ENCODE results near the gene ZNF101.

Gene ZNF101

GRCh38 chr19:19647037-19647835 lies 21.4 kb upstream of the ZNF101 start:
- peaks cover 9% of the 10 kb centered on the region for H3K4me1 ChIP-seq (ENCODE audit: control insufficient read depth, insufficient read depth, low read depth, low read length)
- H3K9me3 ChIP-seq (ENCODE audit: control insufficient read depth, low read length) = no peaks in the 10 kb centered on the region
- no peak overlapping the region for H3K4ac ChIP-seq (ENCODE audit: low read depth in 1 of 2, low read length in 2 of 2)
- H3K4me3 ChIP-seq (ENCODE audit: insufficient read depth in 1 of 2, low read depth in 1 of 2, low read length in 2 of 2) = no peak overlapping the region
- peaks cover 24% of the 10 kb centered on the region for H3K79me1 ChIP-seq (replicated peaks; ENCODE audit: low read length, poor library complexity, severe bottlenecking)
- no peak overlapping the region for H4K91ac ChIP-seq (ENCODE audit: low read length)
- H2AFZ ChIP-seq (ENCODE audit: low read depth, low read length) = no peak overlapping the region
- H3K27ac ChIP-seq (ENCODE audit: low read length, poor library complexity, severe bottlenecking) = no peak overlapping the region
- H3K14ac ChIP-seq (ENCODE audit: low read length in 2 of 2) = no peak overlapping the region
- no peak for DNase-seq
- H2BK12ac ChIP-seq (ENCODE audit: low read length in 2 of 2) = no peak overlapping the region
- no peak overlapping the region for H3K9ac ChIP-seq (ENCODE audit: low read length)
- H4K8ac ChIP-seq (ENCODE audit: low read length) = no peak overlapping the region
- no peak overlapping the region for H3K23ac ChIP-seq (ENCODE audit: low read length in 2 of 2)
- no peak overlapping the region for H2BK5ac ChIP-seq (ENCODE audit: low read depth, low read length, poor library complexity, severe bottlenecking)
- H2BK120ac ChIP-seq (ENCODE audit: low read depth, low read length) = no peak overlapping the region
- H3K36me3 ChIP-seq (ENCODE audit: control insufficient read depth in 1 of 2, insufficient read depth in 2 of 2, low read depth in 1 of 2, low read length in 2 of 2) = peaks cover 66 to 72% of the 10 kb centered on the region in 2 experiments
- no peaks in the 10 kb centered on the region for H3K27me3 ChIP-seq (ENCODE audit: control insufficient read depth in 1 of 2, insufficient read depth in 1 of 2, low read length in 2 of 2)
- no peak overlapping the region for H2AK5ac ChIP-seq (ENCODE audit: low read length, severe bottlenecking)
- 98% methylated on average over 28 of the region's 29 CpGs for WGBS
- no peak overlapping the region for H3K18ac ChIP-seq (ENCODE audit: low read depth in 1 of 2, low read length in 2 of 2)
- H3K4me2 ChIP-seq (ENCODE audit: low read length, poor library complexity, severe bottlenecking) = no peak overlapping the region
- no peak overlapping the region for H2BK15ac ChIP-seq (ENCODE audit: low read depth, poor library complexity, severe bottlenecking)

- no peak overlapping the region for H3K23ac ChIP-seq (ENCODE audit: low read length in 2 of 2)
- peaks cover 85 to 91% of the 10 kb centered on the region in 2 experiments for H3K36me3 ChIP-seq (ENCODE audit: control insufficient read depth in 1 of 2, insufficient read depth in 2 of 2, low read depth in 1 of 2, low read length in 2 of 2)
- H3K18ac ChIP-seq (ENCODE audit: low read depth in 1 of 2, low read length in 2 of 2) = no peak overlapping the region
- H3K9ac ChIP-seq (ENCODE audit: low read length) = no peak overlapping the region
- H2BK5ac ChIP-seq (ENCODE audit: low read depth, low read length, poor library complexity, severe bottlenecking) = no peak overlapping the region
- no peak overlapping the region for H3K4ac ChIP-seq (ENCODE audit: low read depth in 1 of 2, low read length in 2 of 2)
- no peaks in the 10 kb centered on the region for H3K9me3 ChIP-seq (ENCODE audit: control insufficient read depth, low read length)
- DNase-seq = no peak
- no peak overlapping the region for H2AK5ac ChIP-seq (ENCODE audit: low read length, severe bottlenecking)
- no peaks in the 10 kb centered on the region for H3K4me1 ChIP-seq (ENCODE audit: control insufficient read depth, insufficient read depth, low read depth, low read length)
- H4K8ac ChIP-seq (ENCODE audit: low read length) = no peak overlapping the region
- H2BK120ac ChIP-seq (ENCODE audit: low read depth, low read length) = no peak overlapping the region
- no peak overlapping the region for H4K91ac ChIP-seq (ENCODE audit: low read length)
- H2BK12ac ChIP-seq (ENCODE audit: low read length in 2 of 2) = no peak overlapping the region
- H3K79me1 ChIP-seq (replicated peaks; ENCODE audit: low read length, poor library complexity, severe bottlenecking) = peaks cover 25% of the 10 kb centered on the region
- no peak overlapping the region for H3K14ac ChIP-seq (ENCODE audit: low read length in 2 of 2)
- H3K27ac ChIP-seq (ENCODE audit: low read length, poor library complexity, severe bottlenecking) = no peak overlapping the region
- H3K4me2 ChIP-seq (ENCODE audit: low read length, poor library complexity, severe bottlenecking) = no peak overlapping the region
- H3K4me3 ChIP-seq (ENCODE audit: insufficient read depth in 1 of 2, low read depth in 1 of 2, low read length in 2 of 2) = no peak overlapping the region
- H2BK15ac ChIP-seq (ENCODE audit: low read depth, poor library complexity, severe bottlenecking) = no peak overlapping the region
- H3K27me3 ChIP-seq (ENCODE audit: control insufficient read depth in 1 of 2, insufficient read depth in 1 of 2, low read length in 2 of 2) = no peaks in the 10 kb centered on the region
- 90% methylated on average over 6 of the region's 6 CpGs for WGBS
- H2AFZ ChIP-seq (ENCODE audit: low read depth, low read length) = no peak overlapping the region
Measured at GRCh38 chr19:19649155-19649554, 19.5 kb upstream of the ZNF101 start.

GRCh38 chr19:19649580-19649995 lies 19.1 kb upstream of the ZNF101 start:
- no peak overlapping the region for H2AK5ac ChIP-seq (ENCODE audit: low read length, severe bottlenecking)

DNA sequence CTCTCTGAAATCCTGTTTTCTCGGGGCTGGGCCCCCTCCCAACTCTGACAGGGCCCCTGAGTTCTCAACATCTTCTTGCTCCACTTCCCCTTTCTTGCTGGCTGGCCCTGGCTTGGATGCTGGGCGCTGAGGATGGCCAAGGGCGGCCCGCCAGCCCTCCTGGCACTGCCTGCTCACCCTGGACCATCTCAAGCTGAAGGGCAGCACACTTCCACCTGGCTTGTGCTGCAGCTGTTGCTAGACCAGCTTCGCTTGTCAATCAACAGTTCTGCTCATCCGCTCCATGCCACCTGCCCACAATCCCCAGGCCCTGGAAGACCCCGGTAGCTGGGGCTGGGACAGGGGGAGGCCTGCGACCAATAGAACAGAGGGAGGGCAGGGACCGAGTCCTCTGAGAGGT lies 18.3 kb upstream of the ZNF101 start:
- no peak for DNase-seq
- WGBS = 97% methylated on average over 9 of the region's 9 CpGs
- Histone ChIP-seq H3K23ac (ENCODE audit: low read length in 2 of 2) (no peak overlapping the region), H3K14ac (ENCODE audit: low read length in 2 of 2) (no peak overlapping the region), H3K36me3 (ENCODE audit: control insufficient read depth in 1 of 2, insufficient read depth in 2 of 2, low read depth in 1 of 2, low read length in 2 of 2) (peaks cover 88 to 93% of the 10 kb centered on the region in 2 experiments), H3K9ac (ENCODE audit: low read length) (no peak overlapping the region), H3K27ac (ENCODE audit: low read length, poor library complexity, severe bottlenecking) (no peak overlapping the region), H2BK120ac (ENCODE audit: low read depth, low read length) (no peak overlapping the region), H3K4me2 (ENCODE audit: low read length, poor library complexity, severe bottlenecking) (no peak overlapping the region), H4K91ac (ENCODE audit: low read length) (no peak overlapping the region), H2BK5ac (ENCODE audit: low read depth, low read length, poor library complexity, severe bottlenecking) (no peak overlapping the region), H3K4me3 (ENCODE audit: insufficient read depth in 1 of 2, low read depth in 1 of 2, low read length in 2 of 2) (no peak overlapping the region), H3K4me1 (ENCODE audit: control insufficient read depth, insufficient read depth, low read depth, low read length) (no peaks in the 10 kb centered on the region), H4K8ac (ENCODE audit: low read length) (no peak overlapping the region), H3K79me1 (replicated peaks; ENCODE audit: low read length, poor library complexity, severe bottlenecking) (peaks cover 32% of the 10 kb centered on the region), H2AK5ac (ENCODE audit: low read length, severe bottlenecking) (no peak overlapping the region), H3K9me3 (ENCODE audit: control insufficient read depth, low read length) (no peaks in the 10 kb centered on the region), H3K18ac (ENCODE audit: low read depth in 1 of 2, low read length in 2 of 2) (no peak overlapping the region), H2BK12ac (ENCODE audit: low read length in 2 of 2) (no peak overlapping the region), H2AFZ (ENCODE audit: low read depth, low read length) (no peak overlapping the region), H3K4ac (ENCODE audit: low read depth in 1 of 2, low read length in 2 of 2) (no peak overlapping the region), H3K27me3 (ENCODE audit: control insufficient read depth in 1 of 2, insufficient read depth in 1 of 2, low read length in 2 of 2) (no peaks in the 10 kb centered on the region), H2BK15ac (ENCODE audit: low read depth, poor library complexity, severe bottlenecking) (no peak overlapping the region)

More at GRCh38 chr19:19649580-19649995, 19.1 kb upstream of the ZNF101 start:
- H3K27ac ChIP-seq (ENCODE audit: low read length, poor library complexity, severe bottlenecking) = no peak overlapping the region
- H2BK12ac ChIP-seq (ENCODE audit: low read length in 2 of 2) = no peak overlapping the region
- no peak for DNase-seq
- H3K27me3 ChIP-seq (ENCODE audit: control insufficient read depth in 1 of 2, insufficient read depth in 1 of 2, low read length in 2 of 2) = no peaks in the 10 kb centered on the region
- H2BK15ac ChIP-seq (ENCODE audit: low read depth, poor library complexity, severe bottlenecking) = no peak overlapping the region
- peaks cover 86 to 93% of the 10 kb centered on the region in 2 experiments for H3K36me3 ChIP-seq (ENCODE audit: control insufficient read depth in 1 of 2, insufficient read depth in 2 of 2, low read depth in 1 of 2, low read length in 2 of 2)
- H3K18ac ChIP-seq (ENCODE audit: low read depth in 1 of 2, low read length in 2 of 2) = no peak overlapping the region
- 98% methylated on average over 22 of the region's 22 CpGs for WGBS
- no peak overlapping the region for H4K91ac ChIP-seq (ENCODE audit: low read length)
- no peak overlapping the region for H3K4me3 ChIP-seq (ENCODE audit: insufficient read depth in 1 of 2, low read depth in 1 of 2, low read length in 2 of 2)
- H2BK5ac ChIP-seq (ENCODE audit: low read depth, low read length, poor library complexity, severe bottlenecking) = no peak overlapping the region
- H3K14ac ChIP-seq (ENCODE audit: low read length in 2 of 2) = no peak overlapping the region
- H3K4ac ChIP-seq (ENCODE audit: low read depth in 1 of 2, low read length in 2 of 2) = no peak overlapping the region
- no peaks in the 10 kb centered on the region for H3K4me1 ChIP-seq (ENCODE audit: control insufficient read depth, insufficient read depth, low read depth, low read length)
- no peak overlapping the region for H3K4me2 ChIP-seq (ENCODE audit: low read length, poor library complexity, severe bottlenecking)
- no peak overlapping the region for H3K23ac ChIP-seq (ENCODE audit: low read length in 2 of 2)
- H2BK120ac ChIP-seq (ENCODE audit: low read depth, low read length) = no peak overlapping the region
- H3K9ac ChIP-seq (ENCODE audit: low read length) = no peak overlapping the region
- H3K9me3 ChIP-seq (ENCODE audit: control insufficient read depth, low read length) = no peaks in the 10 kb centered on the region
- H3K79me1 ChIP-seq (replicated peaks; ENCODE audit: low read length, poor library complexity, severe bottlenecking) = peaks cover 27% of the 10 kb centered on the region
- no peak overlapping the region for H2AFZ ChIP-seq (ENCODE audit: low read depth, low read length)
- no peak overlapping the region for H4K8ac ChIP-seq (ENCODE audit: low read length)

Data from mesenchymal stem cell (in vitro differentiated cells and primary cell).